Activated CD4-positive, CD25-positive, alpha-beta regulatory T cell treated with anti-CD3 and anti-CD28 coated beads, Interleukin-2, amount 50 U/mL, for 72 hours (primary cell): Measurements from ENCODE around the gene CTTNBP2.

Experiments used
- DNase-seq: peaks from one replicate; pipeline ENCODE4 v3.0.0; 2021

CTTNBP2 gene

DNA sequence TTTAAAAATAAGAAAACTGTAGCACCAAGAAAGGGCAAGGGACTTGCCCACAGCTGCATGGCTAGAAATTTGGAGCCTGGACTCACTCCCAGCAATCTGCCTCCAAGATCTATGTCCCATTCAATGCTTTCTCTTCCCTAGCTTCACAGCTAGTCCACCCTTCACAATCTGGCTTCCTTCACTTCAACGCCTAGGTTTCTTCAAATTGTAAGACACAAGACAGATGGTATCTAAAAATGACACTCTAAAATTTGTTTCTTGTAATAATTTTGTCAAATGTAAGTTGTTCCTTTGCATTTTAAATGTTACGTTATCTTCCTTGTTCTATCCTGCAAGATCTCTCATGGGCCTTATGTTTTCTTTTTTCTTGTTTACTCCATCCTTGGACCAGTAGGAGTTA lies 48.6 kb downstream of the CTTNBP2 start:
- no peak for DNase-seq

DNA sequence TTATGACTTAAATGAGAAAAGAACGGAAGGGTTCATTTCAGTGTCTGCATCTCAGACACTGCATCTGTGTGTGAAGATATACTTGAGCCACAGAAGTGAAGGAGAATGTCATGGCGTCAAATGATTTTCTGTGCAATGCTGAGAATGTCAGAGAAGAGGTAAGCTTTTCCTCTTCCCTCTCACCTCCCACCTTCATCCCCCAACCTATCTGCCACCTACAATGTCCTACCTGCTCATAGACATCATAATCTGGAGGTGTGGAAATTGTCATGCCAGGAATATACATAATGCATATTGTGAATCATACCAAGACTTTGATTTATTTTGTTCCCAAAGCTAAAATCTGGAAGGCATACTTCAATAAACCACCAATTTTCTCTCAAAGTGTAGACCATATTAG lies 53.7 kb downstream of the CTTNBP2 start:
- DNase-seq: no peak

DNA sequence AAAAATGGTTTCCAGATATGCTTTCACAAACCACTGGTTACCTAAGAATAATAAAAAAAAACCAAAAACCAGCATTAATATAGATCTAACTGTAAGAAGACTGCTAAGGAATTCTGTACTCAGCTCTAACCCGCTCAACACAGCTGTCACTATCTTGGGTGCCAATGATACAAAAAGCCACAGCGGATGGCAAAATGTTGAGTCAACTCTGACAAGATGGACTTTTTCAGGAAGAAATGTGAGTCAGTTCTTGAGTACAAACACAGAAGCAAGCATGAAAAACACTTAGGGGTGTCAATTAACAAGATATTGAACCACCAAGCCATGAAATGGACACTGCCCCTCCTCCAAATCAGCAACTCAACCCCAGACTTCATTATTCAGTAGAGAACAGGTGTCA lies 55.0 kb downstream of the CTTNBP2 start:
- no peak for DNase-seq

DNA sequence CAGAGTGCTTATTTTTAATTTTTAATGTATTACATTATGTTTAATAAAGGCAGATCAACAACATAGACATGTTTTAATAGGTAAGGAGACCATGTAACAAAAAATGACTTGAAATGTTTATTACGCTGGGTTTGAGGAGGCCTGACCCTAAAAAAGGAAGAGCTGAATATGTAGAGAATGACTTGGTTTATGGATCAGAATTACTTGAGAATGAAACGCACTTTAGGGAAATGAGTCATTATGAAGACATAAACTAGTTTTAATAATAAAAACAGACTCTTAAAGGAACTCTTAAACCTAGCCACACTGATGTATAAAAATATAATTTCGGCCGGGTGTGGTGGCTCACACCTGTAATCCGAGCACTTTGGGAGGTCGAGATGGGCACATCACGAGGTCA lies 56.5 kb downstream of the CTTNBP2 start:
- no peak for DNase-seq

DNA sequence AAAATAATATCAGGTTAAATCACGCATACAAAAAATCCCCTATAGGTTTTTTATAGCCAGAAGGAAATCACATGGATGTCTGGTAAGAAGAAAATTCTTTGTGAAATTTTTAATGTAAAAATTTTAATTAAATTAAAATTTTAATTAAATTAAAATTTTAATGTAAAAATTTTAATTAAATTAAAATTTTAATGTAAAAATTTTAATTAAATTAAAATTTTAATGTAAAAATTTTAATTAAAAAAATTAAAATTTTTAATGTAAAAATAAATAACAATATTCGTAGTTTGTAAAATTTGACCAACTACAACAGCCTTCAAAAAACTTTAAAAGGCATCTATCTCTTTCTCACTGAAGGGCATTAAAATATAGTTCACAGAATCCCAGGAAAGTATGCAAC lies 61.5 kb downstream of the CTTNBP2 start:
- DNase-seq: no peak

DNA sequence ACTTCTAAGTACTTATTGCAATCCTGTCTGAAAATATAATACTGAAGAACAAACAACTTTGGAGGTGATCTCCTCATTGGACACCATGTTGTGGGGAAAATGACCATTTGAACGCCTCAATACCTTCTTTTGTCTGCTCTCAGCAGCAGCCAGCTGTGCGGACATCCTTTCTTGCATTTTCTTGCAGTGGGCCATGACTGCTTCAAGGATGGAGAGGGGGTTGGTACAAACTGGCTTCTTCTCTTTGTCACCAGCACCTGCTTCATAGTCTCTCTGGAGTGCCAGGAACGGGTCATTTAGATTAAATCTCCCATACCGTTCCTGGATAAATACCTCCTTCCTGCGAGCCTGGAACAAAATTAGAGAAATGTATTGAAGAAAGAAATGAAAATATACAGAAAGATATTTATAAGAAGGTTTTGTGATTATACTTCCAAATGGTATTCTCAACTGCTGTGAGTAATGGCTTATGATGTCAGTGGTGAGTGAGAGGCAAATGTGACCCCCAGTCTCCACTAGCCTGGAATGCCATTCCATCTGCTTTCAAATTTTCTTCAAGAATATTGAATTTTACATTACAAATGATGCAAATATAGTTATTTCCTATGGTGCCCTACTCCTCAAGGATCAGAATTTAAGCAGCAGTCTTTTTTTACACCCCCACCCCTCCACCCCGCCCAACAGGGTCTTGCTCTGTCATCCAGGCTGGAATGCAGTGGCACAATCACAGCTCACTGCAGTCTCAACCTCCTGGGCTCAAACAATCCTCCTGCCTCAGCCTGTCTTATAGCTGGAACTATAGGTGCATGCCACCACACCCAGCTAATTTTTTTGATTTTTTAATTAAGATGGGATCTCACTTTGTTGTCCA lies 62.4 kb downstream of the CTTNBP2 start:
- no peak for DNase-seq

DNA sequence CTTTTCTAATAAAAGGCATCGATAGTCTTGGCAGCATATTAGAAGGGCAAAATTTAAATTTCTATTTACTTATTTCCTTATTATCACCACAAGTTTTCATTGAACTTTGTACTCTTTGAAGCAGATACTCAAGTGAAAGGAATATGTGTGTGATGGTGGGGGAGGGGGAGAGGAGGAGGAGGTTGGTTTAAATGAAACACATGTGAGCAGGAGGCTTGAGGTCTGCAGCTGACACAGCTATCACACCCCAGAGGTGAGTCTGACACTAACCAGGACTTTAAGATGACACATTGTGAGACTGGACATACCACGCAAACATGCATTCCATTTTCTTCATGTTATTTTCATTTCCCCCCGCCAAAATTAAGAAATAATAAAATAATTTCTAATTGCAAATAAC lies 63.3 kb downstream of the CTTNBP2 start:
- no peak for DNase-seq

DNA sequence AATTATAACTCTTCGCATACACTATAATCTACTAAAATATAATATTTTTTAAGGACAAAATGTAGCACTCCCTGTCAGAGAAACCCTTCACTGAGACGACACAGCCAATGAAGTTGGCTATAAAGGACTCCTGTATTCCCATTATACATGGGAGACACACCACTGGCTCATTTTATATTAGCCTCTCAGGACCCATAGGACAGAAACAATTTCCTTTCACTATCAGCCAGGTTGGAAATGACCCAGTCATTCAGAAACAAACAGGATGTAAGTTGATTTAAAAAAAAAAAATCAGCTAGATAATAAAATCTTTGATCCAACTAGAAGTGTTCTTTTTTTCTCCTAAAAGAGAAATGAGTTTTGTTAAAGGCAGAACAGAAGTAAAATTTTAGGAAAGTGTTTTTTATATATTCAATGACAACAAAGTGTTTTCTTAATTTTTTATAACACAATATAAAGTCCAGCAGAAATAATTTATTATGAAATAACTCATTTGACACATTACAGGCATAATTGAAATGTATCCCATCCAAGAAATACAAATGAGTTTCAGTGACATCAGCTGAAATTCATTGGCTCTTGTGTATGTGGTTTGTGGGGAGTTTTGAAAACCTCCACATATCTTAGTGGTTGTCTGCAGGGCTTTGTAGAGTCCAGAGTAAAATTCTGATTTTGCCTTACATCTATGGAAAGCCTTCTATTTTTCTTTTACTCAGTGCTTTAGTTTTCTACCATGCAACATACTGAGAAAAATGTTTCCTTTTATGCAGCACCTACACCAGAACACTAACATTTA lies 64.1 kb downstream of the CTTNBP2 start:
- DNase-seq: no peak

DNA sequence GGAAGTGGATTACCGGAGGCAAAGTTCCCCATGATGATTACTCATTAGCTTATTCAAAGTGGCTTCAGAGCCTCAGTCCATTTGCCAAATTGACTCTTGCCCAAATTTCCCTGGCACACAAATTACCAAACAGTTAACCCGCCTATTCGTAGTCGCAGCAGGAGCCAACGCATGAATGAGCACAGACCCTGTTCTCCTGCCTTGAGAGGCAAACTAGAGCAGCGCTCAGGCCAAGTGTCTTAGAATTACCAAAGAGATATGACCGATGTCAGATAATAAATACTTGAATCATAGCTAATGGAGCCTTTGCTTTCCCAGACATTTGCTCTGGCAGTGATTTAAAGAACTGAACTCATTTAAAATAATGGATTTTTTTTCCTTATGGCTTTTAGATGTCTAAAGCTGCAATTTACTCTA lies 64.9 kb downstream of the CTTNBP2 start:
- DNase-seq: no peak

DNA sequence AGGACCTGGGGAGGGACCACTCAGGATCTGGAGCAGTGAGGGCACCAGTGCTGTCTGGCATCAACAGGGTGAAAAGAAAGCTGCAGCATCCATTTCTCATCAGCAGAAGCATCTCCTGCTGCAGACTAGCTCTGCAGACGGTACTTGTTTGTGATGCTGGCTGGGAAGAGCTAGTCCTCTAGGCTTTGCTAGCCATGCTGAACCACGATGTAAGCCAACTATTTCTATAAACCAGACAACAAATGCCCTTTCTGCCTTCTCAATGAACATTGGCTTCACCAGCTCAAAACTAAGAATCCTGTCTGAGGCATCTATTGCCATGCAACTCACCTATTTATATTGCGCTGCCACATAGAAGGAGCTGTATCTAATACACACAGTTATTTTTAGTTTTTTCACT lies 65.6 kb downstream of the CTTNBP2 start:
- DNase-seq: no peak

DNA sequence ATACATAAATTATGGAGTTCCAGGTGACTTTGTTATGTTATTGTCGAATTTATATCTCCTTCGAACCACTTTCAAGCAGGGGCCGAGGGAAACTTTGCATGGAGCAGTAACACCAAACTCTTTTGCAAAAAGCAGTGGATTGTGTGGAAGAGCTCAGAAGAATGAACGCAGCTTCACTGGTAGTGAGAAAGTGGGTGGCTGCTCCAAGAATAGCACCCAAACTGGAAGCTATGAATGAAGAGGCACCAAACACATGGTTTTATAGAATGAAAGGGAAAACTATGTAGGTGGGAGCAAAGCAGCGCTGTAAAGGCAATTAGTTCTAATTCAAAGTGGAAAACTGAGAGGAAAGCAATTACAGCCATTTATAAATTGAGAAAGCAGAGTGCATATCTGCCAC lies 67.2 kb downstream of the CTTNBP2 start:
- DNase-seq: no peak

DNA sequence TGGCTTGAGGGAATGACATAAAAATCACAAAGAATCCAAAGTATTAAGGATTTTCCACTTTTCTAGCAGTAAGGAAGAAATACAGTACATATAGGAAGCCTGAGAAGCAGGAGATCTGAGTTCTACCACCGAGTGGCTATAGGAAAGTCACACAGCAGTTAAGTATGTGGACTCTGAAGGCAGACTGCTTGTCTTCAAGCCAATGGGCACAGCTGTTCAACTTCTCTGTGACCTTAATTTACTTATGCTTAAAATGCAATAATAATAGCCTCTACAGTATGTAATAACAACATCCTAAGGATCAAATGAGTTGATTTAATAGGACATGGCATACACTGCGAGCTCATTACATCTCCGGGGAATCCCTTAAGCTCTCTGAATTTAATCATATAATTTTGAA lies 68.0 kb downstream of the CTTNBP2 start:
- no peak for DNase-seq

DNA sequence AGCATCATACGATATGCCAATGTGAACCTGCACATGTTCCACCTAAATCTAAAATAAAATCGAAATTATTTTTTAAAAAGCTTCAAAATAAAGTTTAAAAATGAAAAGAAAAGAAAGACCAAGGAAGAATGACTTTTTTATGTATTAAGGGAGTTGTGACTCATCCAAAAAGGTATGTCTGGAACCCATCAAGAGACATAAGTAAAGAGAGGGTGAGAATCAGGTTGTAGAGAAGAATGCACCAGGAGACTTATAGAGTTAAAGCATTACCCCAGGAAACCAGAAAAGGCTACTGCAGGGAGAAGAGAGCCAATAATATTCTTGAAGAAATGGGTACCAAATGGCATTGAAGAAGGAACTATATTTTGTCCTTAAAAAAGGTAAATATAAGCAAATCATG lies 69.8 kb downstream of the CTTNBP2 start:
- no peak for DNase-seq

DNA sequence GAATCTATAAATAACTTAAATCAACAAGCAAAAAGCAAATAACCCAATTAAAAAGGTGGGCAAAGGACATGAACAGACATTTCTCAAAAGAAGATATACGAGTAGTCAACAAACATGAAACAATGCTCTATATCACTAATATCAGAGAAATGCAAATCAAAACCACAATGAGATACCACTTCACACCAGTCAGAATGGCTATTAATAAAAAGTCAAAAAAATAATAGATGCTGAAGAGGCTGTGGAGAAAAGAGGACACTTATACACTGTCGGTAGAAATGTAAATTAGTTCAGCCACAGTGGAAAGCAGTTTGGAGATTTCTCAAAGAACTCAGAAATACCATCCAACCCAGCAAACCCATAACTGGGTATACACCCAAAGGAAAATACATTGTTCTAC lies 70.6 kb downstream of the CTTNBP2 start:
- DNase-seq: no peak

DNA sequence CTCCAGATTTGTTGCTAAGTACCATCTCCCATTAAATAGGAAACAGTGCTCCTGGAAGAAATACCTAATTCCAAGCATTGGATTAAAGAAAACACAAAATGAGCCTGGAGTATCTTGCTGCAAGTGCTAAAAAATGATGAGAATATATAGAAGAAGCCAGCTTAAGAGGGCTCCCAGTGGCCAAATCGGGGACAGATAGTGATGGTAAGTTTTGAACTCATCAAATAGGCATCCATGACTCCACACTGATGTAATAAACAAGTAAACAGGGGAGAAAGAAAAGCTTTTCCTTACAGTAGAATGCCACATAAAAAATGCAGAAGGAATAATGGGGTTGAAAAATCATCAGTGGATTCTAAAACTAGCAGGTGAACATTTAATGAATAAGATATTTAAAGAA lies 72.4 kb downstream of the CTTNBP2 start:
- no peak for DNase-seq

DNA sequence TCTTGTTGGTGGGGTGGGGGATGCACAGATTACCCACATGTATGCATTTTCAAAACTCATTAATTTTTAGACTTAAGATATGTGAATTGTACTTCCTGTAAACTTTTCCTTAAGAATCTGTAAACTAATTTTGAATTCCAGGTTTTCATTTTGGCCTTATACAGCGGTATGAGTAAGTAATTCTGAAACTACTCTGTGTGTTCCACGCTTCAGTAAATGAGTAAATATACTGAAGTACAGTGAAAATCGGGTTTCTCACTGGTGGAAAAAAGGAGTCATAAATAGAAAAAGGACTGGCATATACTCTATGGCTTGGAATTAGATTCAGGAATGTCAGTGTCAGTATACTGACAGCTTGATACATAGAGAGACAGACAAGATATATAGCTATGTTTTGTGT lies 72.8 kb downstream of the CTTNBP2 start:
- DNase-seq: no peak

DNA sequence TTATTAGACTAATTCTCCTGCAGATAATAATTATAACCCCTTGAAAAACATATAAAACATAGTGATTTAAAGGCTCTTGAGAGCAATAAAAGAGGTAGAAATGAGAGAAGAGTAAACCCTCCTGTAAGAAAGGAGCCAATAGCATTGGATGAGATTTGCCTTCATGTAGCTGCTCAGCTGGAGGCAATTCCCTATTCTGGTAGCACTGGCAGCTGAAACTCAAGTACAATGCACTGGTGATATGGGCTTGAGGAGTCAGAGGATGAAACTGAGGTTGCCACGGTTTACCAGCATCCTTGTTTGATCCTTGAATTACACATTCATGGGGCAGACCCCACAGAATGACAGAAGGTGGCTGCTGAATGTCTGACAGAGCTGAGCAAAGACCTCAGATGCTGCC lies 76.4 kb downstream of the CTTNBP2 start:
- DNase-seq: no peak

DNA sequence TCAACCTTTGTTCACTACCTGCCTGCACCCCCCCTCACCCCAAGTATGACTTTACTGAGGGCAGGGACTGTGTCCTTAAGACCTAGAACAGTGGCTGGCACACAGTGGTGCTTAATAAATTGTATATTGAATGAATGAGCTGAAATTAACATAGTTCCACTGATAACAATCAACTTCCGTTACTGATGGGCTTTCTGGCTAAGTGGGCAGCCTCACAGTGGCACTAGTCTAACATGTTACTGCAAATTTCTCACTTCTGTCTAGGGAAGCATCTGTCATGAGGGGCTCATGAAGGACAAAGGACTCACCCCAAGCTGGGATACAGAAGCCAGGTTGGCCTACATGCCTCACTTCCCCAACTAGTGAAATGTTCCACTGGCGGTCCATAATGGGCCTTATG lies 79.3 kb downstream of the CTTNBP2 start:
- no peak for DNase-seq

DNA sequence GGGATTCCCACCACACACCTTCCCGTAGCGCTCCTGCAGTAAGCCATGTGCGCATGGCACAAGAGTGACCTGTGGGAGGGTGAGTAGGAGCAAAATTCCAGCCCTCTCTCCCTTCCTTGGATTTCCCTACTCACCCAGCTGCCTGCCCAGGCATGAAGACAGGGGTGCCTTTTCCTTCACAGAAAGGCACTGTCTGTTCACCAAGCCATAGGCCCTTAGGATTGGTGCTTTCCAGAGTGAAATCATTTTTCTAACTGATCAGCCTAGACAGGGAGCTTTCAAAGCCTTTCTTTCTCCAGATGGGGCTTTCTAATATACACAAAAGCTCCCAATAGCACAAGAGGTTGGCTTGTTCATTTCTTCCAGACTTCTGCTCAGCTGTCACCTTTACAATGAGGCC lies 79.7 kb downstream of the CTTNBP2 start:
- DNase-seq: no peak

DNA sequence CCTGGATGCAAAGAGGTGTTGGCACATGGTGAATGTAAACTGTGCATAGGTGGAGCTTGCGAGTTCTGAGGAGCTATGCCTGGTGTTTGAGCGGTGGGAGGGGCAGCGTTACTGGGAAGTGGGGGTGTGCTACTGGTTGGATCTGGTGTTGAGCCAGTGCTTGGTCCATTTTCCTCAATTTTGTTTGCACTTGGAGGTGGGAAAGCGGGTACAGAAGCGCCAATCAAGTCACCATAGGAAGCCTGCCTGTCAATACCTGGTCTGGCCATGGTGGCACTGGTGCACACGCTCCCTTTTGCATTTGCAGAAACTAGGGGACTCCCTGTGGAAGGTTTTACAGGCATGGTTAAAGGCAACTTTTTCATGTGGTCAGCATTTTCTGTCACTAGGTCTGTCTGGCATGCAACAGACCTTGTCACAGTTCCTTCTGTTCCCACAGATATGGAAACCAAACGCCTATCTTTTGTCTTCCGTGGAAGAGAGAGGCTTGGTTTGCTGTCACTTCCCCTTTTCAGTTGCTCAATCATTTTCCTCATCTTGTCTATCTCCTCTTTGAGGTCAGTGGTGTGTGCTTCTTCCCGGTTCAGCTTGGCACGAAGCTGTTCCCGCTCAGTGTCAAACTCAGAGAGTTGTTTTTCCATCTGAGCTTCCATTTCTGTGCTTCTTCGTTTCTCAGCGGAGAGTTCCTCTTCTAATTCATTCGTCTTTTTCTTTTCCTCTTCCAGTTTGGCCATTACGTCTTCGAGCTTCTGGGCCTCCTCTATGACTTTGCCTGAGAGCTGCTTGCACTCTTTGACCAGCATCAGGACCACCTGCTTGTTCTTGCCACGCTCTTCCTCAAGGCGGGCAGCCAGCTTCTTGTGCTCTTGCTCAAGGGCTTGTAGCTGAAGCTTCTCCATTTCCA lies 81.1 kb downstream of the CTTNBP2 start:
- DNase-seq: no peak

DNA sequence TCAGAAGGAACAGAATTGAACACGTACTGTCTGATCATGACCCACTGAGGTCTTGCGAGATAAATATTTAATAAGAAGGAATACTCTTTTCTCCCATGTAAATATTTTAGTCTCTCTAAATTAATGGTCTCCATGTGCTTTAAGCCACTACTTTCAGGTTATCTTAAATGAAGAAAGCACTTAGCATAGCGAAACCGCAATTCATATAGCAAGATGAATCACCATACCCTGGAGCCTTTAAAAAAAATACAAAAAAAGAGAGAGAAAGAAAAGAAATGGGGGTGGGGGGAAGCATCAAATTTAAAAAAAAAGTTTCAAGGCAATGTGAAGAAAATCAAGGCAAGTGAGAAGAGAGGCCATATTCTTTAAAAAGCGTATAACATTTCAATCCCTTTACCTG lies 82.5 kb downstream of the CTTNBP2 start:
- DNase-seq: no peak

DNA sequence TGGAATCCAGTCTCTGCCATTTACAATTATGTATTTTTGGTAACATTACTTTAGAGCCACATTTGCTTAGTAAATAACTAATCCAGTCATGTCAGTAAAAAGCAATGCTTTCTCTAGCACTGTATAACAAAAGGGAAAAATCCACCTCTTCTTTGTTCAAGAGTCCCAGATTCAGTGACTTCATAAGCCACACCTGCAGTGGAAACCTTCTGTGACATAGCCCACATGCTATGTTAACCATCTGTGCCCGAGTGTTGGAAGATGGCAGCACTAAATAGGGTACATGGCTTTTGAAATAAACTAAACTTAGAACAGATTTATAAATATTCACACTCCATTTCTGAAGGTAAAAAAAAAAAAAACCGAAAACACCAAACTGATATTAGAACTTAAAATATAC lies 83.0 kb downstream of the CTTNBP2 start:
- no peak for DNase-seq

DNA sequence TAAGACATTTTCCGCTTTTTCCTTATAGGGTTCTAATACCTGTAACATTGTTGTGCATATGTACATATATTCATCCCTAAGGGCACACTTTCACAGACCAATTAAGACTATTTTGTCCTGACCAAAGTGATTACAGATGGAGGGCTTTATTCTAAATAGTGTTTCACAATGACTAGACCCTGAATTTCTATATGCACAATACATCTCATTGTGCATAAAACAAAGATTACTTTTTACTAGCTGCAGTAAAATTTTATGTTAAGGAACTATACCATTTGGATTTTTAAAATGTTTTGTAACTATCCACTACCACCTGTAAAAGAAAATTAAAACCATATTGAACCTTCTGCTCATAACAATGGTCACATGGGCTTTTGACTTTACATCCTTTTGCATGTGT lies 87.8 kb downstream of the CTTNBP2 start:
- DNase-seq: no peak
